Thymus (tissue), 11 donors: Measurements from ENCODE around the gene AHCYL2. TPM values are rescaled to one million over a fixed set of nuclear protein-coding genes. Genes with fewer than 3 reads are reported as not detected.

ENCODE experiments used
- DNase-seq, 9 donors: peaks; one replicate each; pipeline ENCODE4 v3.0.0-alpha.2; 2013; ENCODE audit warnings: low spot score in 9 of 9, low read depth in 6 of 9, missing footprints in 1 of 9
- H3K27ac ChIP-seq, 2 donors: one replicate each; pipeline ENCODE4 v1.5.1; 2013; ENCODE audit warnings: control low read depth in 1 of 2, low read depth in 1 of 2, low read length in 1 of 2, mild to moderate bottlenecking in 1 of 2, moderate library complexity in 1 of 2
- H3K27me3 ChIP-seq, 2 donors: one replicate each; pipeline ENCODE4 v1.5.1; 2013; ENCODE audit warnings: low read length in 1 of 2; ENCODE audit not compliant: control insufficient read depth in 2 of 2, insufficient read depth in 1 of 2
- H3K36me3 ChIP-seq, 2 donors: one replicate each; pipeline ENCODE4 v1.5.1; 2013; ENCODE audit warnings: low read length in 1 of 2, mild to moderate bottlenecking in 1 of 2, moderate library complexity in 1 of 2; ENCODE audit not compliant: control insufficient read depth in 2 of 2, insufficient read depth in 2 of 2
- H3K4me1 ChIP-seq, 2 donors: one replicate each; pipeline ENCODE4 v1.5.1; 2013; ENCODE audit warnings: low read length in 2 of 2; ENCODE audit not compliant: control insufficient read depth in 2 of 2, insufficient read depth in 2 of 2
- H3K4me3 ChIP-seq, 2 donors: one replicate each; pipeline ENCODE4 v1.5.1; 2013; ENCODE audit warnings: low read length in 2 of 2, control low read depth in 1 of 2, mild to moderate bottlenecking in 1 of 2
- H3K9me3 ChIP-seq, 2 donors: one replicate each; pipeline ENCODE4 v1.5.1; 2013; ENCODE audit warnings: low read length in 1 of 2, mild to moderate bottlenecking in 1 of 2; ENCODE audit not compliant: control insufficient read depth in 2 of 2, insufficient read depth in 1 of 2
- WGBS: extraction: QIAGEN DNeasy Blood & Tissue Kit; methylation state at CpG from one replicate; pipeline ENCODE4 v1.1.7; 2013; 5-methylcytosine and 5-hydroxymethylcytosine counted together
- polyA plus RNA-seq: library from polyadenylated mRNA; stranded (reverse); fragments of 200-250 nt; gene quantifications from one replicate; pipeline ENCODE4 v1.2.3, GENCODE V29; 2013
- total RNA-seq: library from RNA; stranded (reverse); fragments of 120-200 nt; gene quantifications from one replicate; pipeline ENCODE4 v1.2.4, GENCODE V29; 2013
- donor health status: healthy.

Gene AHCYL2
- total and polyA plus RNA-seq, 2 donors, result 6.6 to 6.8 TPM

- Histone ChIP-seq H3K27ac (no peak overlapping the region), H3K4me1 (peaks cover 0 to 21% of the 10 kb centered on the region in 2 donors), H3K27me3 (peaks cover 0 to 3% of the 10 kb centered on the region in 2 donors), H3K36me3 (no peaks in the 10 kb centered on the region), H3K4me3 (peak overlapping the region; percentile 71 to 91), H3K9me3 (no peaks in the 10 kb centered on the region)
- DNase-seq, result no peak
- WGBS, result 40% methylated on average over 11 of the region's 11 CpGs
Measured at GRCh38 chr7:129225931-129226572, 1.2 kb downstream of the AHCYL2 start.

- Histone ChIP-seq H3K4me1 (peaks cover 0 to 9% of the 10 kb centered on the region in 2 donors), H3K27me3 (peaks cover 0 to 3% of the 10 kb centered on the region in 2 donors), H3K36me3 (no peaks in the 10 kb centered on the region), H3K4me3 (no peak overlapping the region), H3K27ac (no peak overlapping the region), H3K9me3 (no peaks in the 10 kb centered on the region)
- DNase-seq, result no peak
- WGBS, result 94% methylated on average over 4 of the region's 4 CpGs
Measured at GRCh38 chr7:129227646-129228578, 3.1 kb downstream of the AHCYL2 start.

DNA sequence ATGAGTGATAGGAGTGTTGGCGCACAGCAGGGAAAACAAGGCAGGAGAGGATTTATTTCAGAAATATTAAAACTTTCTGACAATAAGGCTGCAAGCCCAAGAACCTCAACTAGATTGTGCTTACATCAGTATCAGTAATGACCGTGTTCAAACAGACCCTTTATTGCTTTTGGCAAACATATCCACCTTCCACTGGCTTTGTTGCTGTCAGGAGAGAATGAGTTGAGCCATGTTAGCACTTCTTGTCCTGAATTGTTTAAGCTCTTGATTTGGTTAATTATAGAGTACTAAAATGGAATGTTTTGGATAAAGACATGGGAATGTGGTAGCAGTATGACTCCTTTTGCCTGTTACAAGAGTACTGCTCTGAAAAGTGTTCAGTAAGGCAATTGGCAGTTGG lies 3.8 kb downstream of the AHCYL2 start:
- H3K36me3 ChIP-seq, result no peaks in the 10 kb centered on the region
- no peak for DNase-seq
- peaks cover 0 to 9% of the 10 kb centered on the region in 2 donors for H3K4me1 ChIP-seq
- peaks cover 0 to 3% of the 10 kb centered on the region in 2 donors for H3K27me3 ChIP-seq
- no peak overlapping the region for H3K4me3 ChIP-seq
- 98% methylated on average over 2 of the region's 2 CpGs for WGBS
- H3K9me3 ChIP-seq, result no peaks in the 10 kb centered on the region
- H3K27ac ChIP-seq, result no peak overlapping the region

- no peaks in the 10 kb centered on the region for H3K27me3 ChIP-seq
- H3K9me3 ChIP-seq, result no peaks in the 10 kb centered on the region
- H3K36me3 ChIP-seq, result no peaks in the 10 kb centered on the region
- no peaks in the 10 kb centered on the region for H3K4me1 ChIP-seq
- H3K4me3 ChIP-seq, result no peak overlapping the region
- DNase-seq, result no peak
- H3K27ac ChIP-seq, result no peak overlapping the region
- WGBS, result 99% methylated on average over 5 of the region's 5 CpGs
Measured at GRCh38 chr7:129231666-129232065, 6.8 kb downstream of the AHCYL2 start.

DNA sequence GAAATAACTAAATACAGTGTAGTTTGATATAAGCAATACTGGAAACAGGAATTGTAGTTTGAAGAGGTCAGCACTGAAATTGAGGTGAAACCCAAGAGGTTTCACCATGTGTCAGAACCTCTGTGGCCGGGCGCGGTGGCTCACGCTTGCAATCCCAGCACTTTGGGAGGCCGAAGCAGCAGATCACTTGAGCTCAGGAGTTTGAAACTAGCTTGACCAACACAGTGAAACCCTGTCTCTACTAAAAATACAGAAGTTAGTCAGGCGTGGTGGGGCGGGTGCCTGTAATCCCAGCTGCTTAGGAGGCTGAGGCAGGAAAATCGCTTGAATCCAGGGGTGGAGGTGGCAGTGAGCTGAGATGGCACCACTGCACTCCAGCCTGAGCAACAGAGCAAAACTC lies 13.7 kb downstream of the AHCYL2 start:
- no peaks in the 10 kb centered on the region for H3K36me3 ChIP-seq
- H3K4me1 ChIP-seq, result no peaks in the 10 kb centered on the region
- no peak overlapping the region for H3K27ac ChIP-seq
- no peak overlapping the region for H3K4me3 ChIP-seq
- 94% methylated on average over 8 of the region's 8 CpGs for WGBS
- no peaks in the 10 kb centered on the region for H3K9me3 ChIP-seq
- no peak for DNase-seq
- no peaks in the 10 kb centered on the region for H3K27me3 ChIP-seq

GRCh38 chr7:129240119-129240820 lies 15.4 kb downstream of the AHCYL2 start:
- Histone ChIP-seq H3K27me3 (no peaks in the 10 kb centered on the region), H3K9me3 (no peaks in the 10 kb centered on the region), H3K27ac (no peak overlapping the region), H3K36me3 (no peaks in the 10 kb centered on the region), H3K4me3 (no peak overlapping the region), H3K4me1 (no peaks in the 10 kb centered on the region)
- WGBS, result 94% methylated on average over 10 of the region's 10 CpGs
- no peak for DNase-seq

DNA sequence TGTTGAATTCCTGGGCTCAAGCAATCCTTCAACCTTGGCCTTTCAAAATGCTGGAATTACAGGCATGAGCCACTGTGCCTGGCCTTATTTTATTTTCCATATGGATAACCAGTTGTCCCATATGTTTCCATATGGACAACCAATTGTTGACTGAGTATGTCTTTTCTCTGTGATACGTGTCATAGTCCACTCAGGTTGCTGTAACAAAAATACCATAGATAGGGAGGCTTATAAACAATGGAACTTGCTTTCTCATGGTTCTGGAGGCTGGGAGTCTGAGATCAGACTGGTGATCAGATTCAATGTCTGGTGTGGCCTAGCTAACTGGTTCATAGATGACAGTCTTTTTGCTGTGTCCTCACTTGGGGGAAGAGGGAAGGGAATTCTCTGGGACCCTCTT lies 19.4 kb downstream of the AHCYL2 start:
- Histone ChIP-seq H3K4me1 (no peaks in the 10 kb centered on the region), H3K36me3 (no peaks in the 10 kb centered on the region), H3K27me3 (no peaks in the 10 kb centered on the region), H3K9me3 (no peaks in the 10 kb centered on the region), H3K4me3 (no peak overlapping the region), H3K27ac (no peak overlapping the region)
- no peak for DNase-seq
- 96% methylated on average over 1 of the region's 1 CpG for WGBS

DNA sequence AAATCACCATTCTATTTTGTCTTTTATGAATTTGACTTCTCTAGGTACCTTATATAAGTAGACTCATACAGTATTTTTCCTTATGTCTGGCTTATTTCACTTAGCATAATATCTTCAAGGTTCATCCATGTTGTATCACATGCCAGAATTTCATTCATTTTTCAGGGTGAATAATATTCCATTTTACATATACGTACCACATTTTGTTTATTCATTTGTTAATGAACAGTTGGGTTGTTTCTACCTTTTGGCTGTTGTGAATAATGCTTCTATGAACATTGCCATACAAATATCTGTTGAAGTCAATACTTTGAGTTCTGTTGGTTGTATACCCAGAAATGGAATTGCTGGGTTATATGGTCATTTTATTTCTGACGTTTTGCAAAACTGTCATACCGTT lies 20.7 kb downstream of the AHCYL2 start:
- no peak overlapping the region for H3K27ac ChIP-seq
- WGBS, result 80% methylated on average over 3 of the region's 3 CpGs
- H3K4me3 ChIP-seq, result no peak overlapping the region
- H3K36me3 ChIP-seq, result no peaks in the 10 kb centered on the region
- H3K4me1 ChIP-seq, result no peaks in the 10 kb centered on the region
- no peak for DNase-seq
- no peaks in the 10 kb centered on the region for H3K27me3 ChIP-seq
- no peaks in the 10 kb centered on the region for H3K9me3 ChIP-seq

GRCh38 chr7:129247087-129247486 lies 22.3 kb downstream of the AHCYL2 start:
- Histone ChIP-seq H3K4me1 (no peaks in the 10 kb centered on the region), H3K36me3 (no peaks in the 10 kb centered on the region), H3K9me3 (no peaks in the 10 kb centered on the region), H3K27me3 (no peaks in the 10 kb centered on the region), H3K4me3 (no peak overlapping the region), H3K27ac (no peak overlapping the region)
- DNase-seq, result no peak
- 83% methylated on average over 2 of the region's 2 CpGs for WGBS
